GM13976 (cell line): Measurements from ENCODE around the gene LSM10.

Experiments
- DNase-seq: peaks from one replicate; pipeline ENCODE4 v3.0.0; 2012; ENCODE audit warnings: low spot score
- in situ Hi-C: fragments of 300-500 bp; cut with MboI; formaldehyde crosslinking; loops from one replicate; pipeline ENCODE4 v1.12.0; 2022; ENCODE audit warnings: low sequenced_read_pairs, mixed read lengths, inconsistent platforms; ENCODE audit not compliant: unreplicated experiment
- TF ChIP-seq, protein P1 (sequence below): IDR thresholded peaks from 2 replicates; pipeline ENCODE4 v1.5.1; 2012; ENCODE audit warnings: borderline replicate concordance, mild to moderate bottlenecking; ENCODE audit not compliant: insufficient read depth; ENCODE audit errors: extremely low read depth, missing control alignments, control extremely low read depth

Gene LSM10

DNA sequence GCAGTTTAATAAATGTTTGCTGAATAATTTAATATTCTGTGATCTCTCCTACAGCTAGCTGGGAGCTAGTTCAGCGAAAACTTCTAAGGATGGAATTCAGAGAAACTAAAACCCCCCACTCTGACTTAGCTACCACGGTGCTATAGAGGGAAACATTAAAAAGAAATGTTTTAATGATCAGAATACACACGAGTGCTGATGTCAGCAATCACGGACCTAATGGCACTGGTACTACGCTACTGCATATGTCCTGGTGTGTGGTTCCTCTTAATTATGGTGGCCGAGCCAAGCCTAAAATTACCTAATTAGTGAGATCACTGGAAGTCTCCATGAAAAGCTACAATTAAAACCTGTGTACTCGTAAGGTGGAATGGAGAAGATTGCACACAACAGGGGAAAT is 23.9 kb upstream of the LSM10 start:
- TF ChIP-seq, protein P1, sequence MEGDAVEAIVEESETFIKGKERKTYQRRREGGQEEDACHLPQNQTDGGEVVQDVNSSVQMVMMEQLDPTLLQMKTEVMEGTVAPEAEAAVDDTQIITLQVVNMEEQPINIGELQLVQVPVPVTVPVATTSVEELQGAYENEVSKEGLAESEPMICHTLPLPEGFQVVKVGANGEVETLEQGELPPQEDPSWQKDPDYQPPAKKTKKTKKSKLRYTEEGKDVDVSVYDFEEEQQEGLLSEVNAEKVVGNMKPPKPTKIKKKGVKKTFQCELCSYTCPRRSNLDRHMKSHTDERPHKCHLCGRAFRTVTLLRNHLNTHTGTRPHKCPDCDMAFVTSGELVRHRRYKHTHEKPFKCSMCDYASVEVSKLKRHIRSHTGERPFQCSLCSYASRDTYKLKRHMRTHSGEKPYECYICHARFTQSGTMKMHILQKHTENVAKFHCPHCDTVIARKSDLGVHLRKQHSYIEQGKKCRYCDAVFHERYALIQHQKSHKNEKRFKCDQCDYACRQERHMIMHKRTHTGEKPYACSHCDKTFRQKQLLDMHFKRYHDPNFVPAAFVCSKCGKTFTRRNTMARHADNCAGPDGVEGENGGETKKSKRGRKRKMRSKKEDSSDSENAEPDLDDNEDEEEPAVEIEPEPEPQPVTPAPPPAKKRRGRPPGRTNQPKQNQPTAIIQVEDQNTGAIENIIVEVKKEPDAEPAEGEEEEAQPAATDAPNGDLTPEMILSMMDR, result no peak
- no peak for DNase-seq
- in situ Hi-C loops, result no loop called here

DNA sequence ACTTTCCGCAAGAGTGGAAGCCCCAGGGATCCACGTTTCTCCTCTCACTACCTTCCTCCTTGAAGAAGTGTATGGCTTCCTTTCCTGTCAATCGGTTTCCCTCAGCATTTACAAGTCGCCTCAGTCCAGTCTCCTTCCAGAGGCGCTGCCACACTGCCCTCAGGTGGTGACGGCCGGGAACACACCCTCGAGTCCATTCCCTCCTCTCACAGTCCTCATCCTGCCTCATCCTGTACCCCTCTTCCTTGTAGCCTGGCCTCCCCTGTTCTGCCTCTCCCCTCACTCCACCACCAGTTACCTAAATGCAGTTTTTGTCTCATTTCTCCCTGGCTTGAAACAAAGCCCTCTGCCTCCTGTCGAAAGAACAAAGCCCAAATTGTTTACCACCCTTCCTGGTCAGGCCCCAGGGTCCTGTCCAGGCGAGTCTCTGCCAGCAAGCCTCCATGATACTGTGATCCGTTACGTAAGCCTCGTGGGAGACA is 23.2 kb upstream of the LSM10 start:
- in situ Hi-C loops, result no loop called here
- TF ChIP-seq, protein P1, result peak; percentile 90
- peak; percentile 84 for DNase-seq

DNA sequence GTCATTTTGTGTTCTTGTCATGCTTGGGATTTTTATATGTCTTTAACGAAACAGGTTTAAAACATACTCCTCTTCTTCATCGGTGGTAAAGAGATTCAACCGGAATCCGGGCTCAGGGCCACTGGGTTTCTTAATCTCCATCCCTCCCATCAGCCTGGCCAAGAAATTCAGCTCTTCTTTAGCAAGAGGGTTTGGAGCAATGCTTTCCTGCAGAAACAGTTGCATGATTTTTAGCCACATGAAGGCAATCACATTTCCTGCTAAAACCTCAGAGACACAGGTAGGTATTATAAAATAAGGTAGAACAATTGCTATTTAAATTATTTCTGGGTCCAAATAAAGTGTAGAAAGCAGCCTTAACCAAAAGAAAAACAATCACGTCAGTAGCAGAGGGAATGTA is 22.7 kb upstream of the LSM10 start:
- no peak for DNase-seq
- TF ChIP-seq, protein P1, result no peak
- in situ Hi-C loops, result no loop called here

DNA sequence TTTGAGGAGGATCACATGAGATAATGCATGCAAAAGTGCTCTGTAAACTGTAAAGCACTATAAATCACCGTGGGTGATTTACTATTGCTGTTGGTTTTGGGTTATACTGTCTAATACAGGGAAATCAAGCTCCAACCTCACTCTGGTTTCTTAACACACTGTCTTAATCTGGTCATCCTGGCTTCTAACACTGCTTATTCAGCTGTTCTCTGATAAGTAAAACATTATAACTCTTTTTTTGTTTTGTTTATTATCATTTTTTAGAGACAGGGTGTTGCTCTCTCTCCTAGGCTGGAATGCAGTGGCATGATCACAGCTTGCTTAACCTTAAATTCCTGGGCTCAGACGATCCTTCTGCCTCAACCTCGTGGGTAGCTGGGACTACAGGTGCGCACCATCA is 21.9 kb upstream of the LSM10 start:
- no peak for DNase-seq
- TF ChIP-seq, protein P1, result no peak
- in situ Hi-C loops, result no loop called here

DNA sequence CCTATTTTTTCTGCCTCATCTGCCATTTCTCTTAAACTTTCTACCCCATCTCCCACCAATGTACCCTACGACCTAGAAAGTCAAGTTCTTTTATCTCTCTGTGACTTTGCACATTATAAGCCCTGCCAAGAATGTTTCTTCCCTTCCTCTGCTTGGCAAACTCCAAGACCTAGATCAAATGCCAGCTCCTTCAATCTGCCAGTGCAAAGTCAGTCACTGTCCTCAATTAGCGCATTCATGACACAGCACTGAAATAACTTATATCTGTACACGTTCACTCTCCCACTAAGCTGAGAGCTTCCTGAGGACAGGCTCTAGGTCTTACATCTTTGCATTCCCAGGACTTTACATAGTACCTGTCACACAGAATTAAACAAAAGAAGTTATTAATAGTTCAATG is 21.4 kb upstream of the LSM10 start:
- TF ChIP-seq, protein P1, result no peak
- no peak for DNase-seq
- in situ Hi-C loops, result no loop called here

DNA sequence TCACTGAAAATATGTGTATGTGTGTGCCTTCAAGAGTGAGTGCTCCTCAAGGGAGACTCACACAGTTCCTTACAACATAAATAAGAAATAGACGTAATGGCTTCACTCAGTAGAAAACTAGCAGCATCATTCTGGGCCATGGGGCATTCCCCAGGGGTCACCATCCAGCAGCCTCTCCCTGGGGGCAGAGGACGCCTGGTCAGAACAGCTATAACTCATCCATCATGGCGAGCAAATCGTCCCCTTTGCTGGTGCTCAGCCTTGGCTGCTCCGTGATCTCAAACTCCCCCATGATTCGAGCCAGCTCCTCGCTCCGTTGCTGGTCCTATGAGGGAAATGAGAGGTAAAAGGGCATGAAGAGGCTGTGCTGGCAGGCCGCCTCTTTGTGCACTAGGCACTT is 20.2 kb upstream of the LSM10 start:
- no peak for DNase-seq
- TF ChIP-seq, protein P1, result no peak
- in situ Hi-C loops, result no loop called here
